NCI-H1417 treated with DMSO at 0.1 percent for 48 hours (cell line): ENCODE data around the gene ALS2CL.
"Not testable (repeated sequence)": the region's sequence is repeated elsewhere in the genome, so short reads cannot be mapped to it uniquely, and the experiment has no call there.

ENCODE experiments used
- DNase-seq: peaks from one replicate; lab custom pipeline; 2025; lab: John Stamatoyannopoulos, UW

ALS2CL gene, protein sequence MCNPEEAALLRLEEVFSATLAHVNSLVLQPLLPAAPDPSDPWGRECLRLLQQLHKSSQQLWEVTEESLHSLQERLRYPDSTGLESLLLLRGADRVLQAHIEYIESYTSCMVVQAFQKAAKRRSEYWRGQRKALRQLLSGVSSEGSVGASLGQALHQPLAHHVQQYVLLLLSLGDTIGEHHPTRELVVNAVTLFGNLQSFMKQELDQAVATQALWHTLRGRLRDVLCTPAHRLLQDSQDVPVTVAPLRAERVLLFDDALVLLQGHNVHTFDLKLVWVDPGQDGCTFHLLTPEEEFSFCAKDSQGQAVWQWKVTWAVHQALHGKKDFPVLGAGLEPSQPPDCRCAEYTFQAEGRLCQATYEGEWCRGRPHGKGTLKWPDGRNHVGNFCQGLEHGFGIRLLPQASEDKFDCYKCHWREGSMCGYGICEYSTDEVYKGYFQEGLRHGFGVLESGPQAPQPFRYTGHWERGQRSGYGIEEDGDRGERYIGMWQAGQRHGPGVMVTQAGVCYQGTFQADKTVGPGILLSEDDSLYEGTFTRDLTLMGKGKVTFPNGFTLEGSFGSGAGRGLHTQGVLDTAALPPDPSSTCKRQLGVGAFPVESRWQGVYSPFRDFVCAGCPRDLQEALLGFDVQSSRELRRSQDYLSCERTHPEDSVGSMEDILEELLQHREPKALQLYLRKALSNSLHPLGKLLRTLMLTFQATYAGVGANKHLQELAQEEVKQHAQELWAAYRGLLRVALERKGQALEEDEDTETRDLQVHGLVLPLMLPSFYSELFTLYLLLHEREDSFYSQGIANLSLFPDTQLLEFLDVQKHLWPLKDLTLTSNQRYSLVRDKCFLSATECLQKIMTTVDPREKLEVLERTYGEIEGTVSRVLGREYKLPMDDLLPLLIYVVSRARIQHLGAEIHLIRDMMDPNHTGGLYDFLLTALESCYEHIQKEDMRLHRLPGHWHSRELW

DNA sequence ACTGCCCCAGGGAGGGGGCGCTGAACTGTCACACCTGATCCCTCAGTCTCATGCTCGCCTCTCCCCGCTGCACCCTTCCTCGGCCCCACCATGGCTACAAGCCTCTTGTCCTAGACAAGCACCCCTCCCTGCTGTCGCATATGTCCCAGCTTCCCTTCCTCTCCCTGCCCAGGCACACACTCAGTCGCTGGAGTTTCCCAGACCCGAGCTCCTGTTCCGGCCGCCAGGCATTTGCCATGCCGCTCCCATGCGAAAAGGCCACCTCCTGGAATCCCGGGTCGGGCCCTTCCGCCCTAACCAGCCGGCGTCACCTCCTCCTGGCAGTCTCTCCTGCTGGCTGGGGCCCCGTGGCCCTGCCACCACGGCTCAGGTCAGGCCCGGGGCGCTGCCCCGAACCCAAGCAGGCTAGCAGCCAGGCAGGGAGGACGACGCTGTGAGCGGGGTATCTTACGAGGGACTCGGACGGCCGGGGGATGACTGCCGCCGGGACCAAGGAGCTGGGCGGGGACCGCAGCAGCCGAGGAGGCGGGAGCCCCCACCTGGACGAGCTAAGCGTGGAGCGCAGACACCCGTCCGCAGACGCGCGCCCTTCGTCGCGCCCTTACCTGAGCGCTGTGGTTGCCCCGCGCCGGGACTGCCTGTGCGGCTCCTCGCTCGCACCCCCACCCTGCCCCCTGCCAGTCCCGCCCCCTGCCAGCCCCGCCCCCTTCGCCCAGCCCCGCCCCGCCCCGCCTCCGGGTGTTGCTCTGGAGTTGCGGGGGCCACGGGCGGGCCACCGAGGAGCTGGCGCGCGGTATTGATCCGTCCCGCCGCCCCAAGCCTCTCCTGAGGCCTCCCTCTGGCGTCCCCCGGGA, at the start of gene ALS2CL:
Gene ALS2CL (minus strand): TSS at position 642 of the 854 bp plus-strand sequence. CDS start 4,239 bp downstream, outside the sequence.
- DNase-seq, result no peak

GRCh38 chr3:46742992-46743585, 49.6 kb upstream of the ALS2CL start:
- no peak for DNase-seq

- DNase-seq, result not testable (repeated sequence)
These were observed 46.1 kb upstream of the ALS2CL start for GRCh38 chr3:46739565-46739964.

GRCh38 chr3:46737329-46737731, 43.9 kb upstream of the ALS2CL start:
- no peak for DNase-seq

GRCh38 chr3:46736006-46736872, 42.8 kb upstream of the ALS2CL start:
- DNase-seq, result no peak

DNA sequence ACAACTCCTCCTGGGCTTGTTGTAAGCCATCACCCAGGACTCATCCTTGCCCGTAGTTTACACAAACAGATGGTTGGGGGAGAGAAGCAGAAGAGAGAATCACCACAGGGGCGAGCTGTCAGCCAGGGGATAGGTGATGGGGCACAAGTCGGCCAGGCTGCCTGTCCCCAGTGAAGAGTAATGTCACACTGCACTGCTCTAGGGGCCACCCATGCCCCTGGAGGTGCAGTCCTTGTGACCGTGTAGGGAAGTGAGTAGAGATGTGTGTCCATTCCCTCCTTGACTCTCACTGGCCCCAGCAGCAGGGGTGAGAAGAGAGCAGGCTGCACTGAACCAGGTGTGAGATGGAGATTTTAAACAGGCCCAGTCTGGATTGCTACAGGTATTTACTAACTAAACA, 41.3 kb upstream of the ALS2CL start:
- DNase-seq, result no peak

DNA sequence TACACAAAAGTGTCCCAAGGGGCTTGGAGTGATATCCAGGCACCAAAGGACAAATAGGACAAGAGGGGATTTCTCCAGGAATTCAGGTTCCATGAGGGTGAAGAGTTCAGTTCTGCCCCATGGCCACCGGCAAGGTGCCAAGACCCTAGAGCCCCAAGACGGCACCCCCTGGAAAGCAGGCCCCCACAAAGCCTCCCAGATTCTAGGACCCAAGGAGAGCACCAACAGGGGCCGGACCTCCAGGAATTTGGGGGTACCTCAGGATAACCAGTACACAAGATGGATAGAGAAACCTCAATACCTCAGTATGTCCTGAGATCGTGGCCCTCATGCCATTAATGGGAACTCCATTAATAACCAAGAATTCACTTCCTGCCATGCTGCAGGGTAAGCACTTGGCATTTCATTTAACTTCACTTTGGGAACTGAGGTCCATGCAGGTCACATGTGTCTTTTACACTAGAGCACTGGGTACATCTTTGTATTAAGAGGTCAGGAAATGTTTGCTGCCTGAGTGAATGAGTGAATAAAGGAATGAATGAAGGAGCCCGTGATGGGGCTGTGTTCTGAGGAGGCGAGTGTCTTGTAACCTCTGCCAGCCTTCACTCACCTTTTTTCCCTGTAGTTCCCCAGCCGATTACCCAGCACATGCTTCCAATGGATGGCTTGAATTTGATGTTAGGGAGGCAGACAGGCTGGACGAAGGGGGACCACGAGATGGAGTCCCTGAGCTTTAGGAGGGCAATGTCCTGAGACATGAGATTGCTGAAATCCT, 39.7 kb upstream of the ALS2CL start:
- no peak for DNase-seq

DNA sequence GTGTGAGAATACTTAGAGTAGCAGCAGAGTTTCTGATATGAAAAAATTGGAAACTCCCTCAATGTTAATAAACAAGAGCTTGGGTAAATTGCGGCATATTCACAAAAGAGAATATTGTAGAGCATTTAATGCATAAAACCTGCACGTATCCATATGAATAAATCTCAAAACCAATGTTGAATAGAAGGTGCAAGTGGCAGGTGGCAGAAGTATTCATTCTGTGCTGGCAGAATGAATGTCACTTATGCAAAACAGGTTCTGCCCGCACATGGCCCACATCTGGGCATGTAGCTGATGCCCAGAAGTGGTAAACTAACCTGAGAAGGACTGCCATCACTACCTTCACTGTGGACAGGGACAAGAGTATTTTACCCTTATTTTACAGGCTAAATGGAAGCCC, 38.3 kb upstream of the ALS2CL start:
- DNase-seq, result no peak

DNA sequence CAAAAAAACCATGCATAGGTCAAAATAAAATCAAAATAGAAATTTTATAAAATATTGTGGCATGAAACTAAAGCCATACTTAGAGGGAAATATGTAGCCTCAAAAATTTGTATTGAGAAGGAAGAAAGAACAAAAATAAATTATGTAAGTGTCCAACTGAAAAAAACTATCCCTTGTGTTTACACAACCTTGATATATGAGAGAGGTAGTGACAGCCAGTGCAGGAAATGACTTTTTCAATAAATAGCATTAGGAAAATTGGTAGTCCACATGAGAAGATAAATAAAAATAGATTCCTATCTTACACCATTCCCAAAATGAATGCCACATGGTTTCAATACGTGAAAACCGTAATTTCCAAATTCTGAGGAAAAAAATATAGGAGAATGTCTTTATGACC, 37.3 kb upstream of the ALS2CL start:
- DNase-seq, result no peak

DNA sequence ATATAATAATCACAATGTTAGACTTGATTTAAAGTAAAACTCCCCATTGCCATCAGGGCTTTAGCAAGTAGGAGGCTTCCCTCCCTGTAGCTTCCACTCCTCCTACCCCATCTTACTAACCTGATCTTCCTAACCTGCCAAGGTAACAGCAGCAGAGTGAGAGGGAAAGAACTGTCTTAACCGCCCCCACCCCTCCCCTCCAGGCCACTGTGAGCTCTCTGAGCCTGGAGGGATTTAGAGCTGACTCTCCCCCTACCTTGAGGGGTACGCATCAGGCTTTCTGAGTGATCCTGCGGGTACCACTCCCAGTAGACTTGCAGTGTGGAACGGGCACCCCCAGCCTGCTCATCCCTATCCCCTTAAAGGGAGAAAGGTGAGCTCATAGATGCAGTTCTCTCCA, 35.6 kb upstream of the ALS2CL start:
- no peak for DNase-seq

GRCh38 chr3:46725621-46726314, 32.3 kb upstream of the ALS2CL start:
- no peak for DNase-seq

DNA sequence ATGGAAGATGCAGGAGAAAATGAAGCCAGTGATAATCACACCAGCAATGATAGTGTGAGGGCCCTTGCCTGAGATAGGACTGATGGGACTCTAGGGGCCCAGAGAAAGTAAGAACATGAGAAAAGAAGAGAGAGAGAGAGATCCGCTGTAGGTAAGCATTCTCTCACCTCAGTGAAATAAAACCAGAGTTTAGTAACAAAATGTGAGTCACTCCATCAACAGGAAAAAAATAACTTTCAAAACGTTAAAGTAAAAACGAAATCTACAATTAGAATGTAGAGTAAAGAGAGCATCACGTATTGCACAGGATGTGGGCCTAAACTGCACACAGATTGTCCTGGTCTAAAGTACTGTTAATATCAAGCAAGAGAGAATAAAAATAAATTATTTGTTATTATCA, 30.9 kb upstream of the ALS2CL start:
- no peak for DNase-seq

- no peak for DNase-seq
These were observed 29.0 kb upstream of the ALS2CL start for GRCh38 chr3:46722443-46722842.

DNA sequence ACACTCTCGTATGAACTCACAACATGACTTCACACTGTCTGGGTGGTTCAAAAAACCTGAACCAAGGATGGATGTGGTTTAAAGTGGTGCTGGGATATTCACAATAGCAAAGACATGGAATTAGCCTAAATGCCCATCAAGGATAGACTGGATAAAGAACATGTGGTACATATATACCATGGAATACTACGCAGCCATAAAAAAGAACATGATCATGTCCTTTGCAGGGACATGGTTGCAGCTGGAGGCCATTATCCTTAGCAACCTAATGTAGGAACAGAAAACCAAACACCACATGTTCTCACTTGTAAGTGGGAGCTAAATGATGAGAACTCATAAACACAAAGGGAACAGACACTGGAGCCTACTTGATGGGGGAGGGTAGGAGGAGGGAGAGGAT, 27.5 kb upstream of the ALS2CL start:
- no peak for DNase-seq

- no peak for DNase-seq
These were observed 26.3 kb upstream of the ALS2CL start for GRCh38 chr3:46719735-46720271.

DNA sequence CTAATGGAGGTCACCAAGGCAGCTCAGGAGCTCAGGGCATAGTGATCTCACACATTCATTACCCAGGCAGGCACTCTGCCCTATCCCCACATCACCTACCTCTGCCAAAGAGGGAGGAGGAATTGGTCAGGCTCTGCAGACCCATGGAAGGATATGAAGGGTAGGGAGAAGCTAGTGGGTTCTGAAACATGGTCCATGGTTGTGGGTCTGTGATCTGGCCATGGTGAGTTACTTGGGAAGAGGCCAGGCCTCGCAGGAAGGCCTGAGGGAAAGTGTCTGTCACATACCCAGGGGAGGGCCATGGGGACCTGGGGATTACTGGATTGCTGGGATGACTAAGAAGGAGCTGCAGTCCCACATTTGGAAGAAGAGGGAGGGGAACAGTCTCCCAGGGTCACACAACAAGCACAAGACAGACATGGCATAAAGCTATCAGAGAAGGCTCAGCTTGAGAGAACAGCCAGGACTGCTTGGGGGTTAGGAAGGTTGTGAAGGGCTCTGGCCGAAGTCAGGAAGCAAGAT, 25.6 kb upstream of the ALS2CL start:
- DNase-seq, result no peak

DNA sequence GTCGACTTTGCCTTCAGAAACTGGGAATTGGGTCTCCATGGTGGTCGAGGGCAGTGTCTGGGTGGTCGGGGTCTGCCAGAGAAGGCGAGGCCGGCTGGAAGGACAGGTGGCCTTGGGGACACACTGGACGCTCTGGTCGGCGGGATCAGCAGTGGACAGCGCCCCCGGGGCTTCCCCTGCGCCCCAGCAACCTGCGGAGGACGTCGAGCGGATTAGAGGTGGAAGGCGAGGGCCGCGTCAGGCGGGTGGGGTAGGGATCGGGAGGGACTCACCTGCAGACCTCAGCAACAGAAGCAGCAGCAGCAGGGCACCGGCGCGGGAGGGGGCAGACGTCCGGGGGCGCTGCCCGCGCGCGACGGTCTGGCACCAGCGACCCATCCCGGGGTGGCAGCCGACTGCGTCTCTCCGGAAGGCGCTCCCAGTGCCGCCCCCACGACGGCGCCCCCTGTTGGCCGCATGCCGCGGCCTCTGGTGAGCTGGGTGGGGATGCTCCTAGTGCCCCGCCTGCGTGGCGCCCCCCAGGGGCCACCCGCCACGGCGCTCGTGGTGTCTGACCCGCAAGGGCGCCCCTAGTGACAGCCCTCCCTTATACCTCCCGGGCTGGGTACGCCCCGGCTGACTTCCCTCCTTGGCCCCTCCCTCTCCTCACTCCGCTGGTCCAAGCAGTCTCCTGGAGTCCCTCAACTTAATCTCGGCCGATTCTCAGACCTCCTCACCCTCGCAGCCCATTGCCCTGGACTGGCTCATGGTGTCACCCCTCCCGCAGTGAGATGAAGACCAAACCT, 24.2 kb upstream of the ALS2CL start, which contains the start of gene PRSS50:
Gene PRSS50 (minus strand): TSS at position 423 of the 785 bp plus-strand sequence. CDS start 45 bp downstream, at position 378.
- no peak for DNase-seq
